ENCODE measurements around the gene PKIG.

PKIG gene

GRCh38 chr20:44644667-44645131 is 62.3 kb downstream of the PKIG start:
- TF ChIP-seq POLR2AphosphoS5 (IDR thresholded peaks at IDR 0.05; ENCODE audit: borderline replicate concordance, low read depth, low read length) (no peak), EZH2 (IDR thresholded peaks at IDR 0.05) (no peak), FOXP2 (optimal IDR thresholded peaks at IDR 0.05; ENCODE audit: control extremely low read depth, extremely low read length, insufficient read depth) (no peak)
- H3K4me3 ChIP-seq: no peak overlapping the region
- no peak overlapping the region for H3K27ac ChIP-seq
- no peaks in the 10 kb centered on the region for H3K9me3 ChIP-seq (ENCODE audit: low read depth, low read length)
- H3K36me3 ChIP-seq (ENCODE audit: insufficient read depth, low read length): peaks cover 4% of the 10 kb centered on the region; the same call in 1 of the 2 replicates
- DNase-seq (ENCODE audit: low read depth, low spot score): no peak
- no peak overlapping the region for H3K9ac ChIP-seq (ENCODE audit: insufficient read length)

GRCh38 chr20:44646023-44646640 is 63.8 kb downstream of the PKIG start:
- TF ChIP-seq POLR2AphosphoS5 (IDR thresholded peaks at IDR 0.05; ENCODE audit: borderline replicate concordance, low read depth, low read length) (no peak), EZH2 (IDR thresholded peaks at IDR 0.05) (no peak), FOXP2 (optimal IDR thresholded peaks at IDR 0.05; ENCODE audit: control extremely low read depth, extremely low read length, insufficient read depth) (no peak)
- DNase-seq (ENCODE audit: low read depth, low spot score): no peak
- no peak overlapping the region for H3K9ac ChIP-seq (ENCODE audit: insufficient read length)
- H3K4me3 ChIP-seq: peak overlapping the region; percentile 21
- no peaks in the 10 kb centered on the region for H3K9me3 ChIP-seq (ENCODE audit: low read depth, low read length)
- H3K27ac ChIP-seq: peak overlapping the region; percentile 48; the same call in 1 of the 2 replicates
- no peaks in the 10 kb centered on the region for H3K36me3 ChIP-seq (ENCODE audit: insufficient read depth, low read length)

- no peak overlapping the region for H3K9ac ChIP-seq (ENCODE audit: insufficient read length)
- peak overlapping the region; percentile 21 for H3K4me3 ChIP-seq
- H3K27ac ChIP-seq: 0 out of 2 replicates have a peak overlapping the region, but pooled peaks have one; percentile 48
- DNase-seq (ENCODE audit: low read depth, low spot score): no peak
- H3K36me3 ChIP-seq (ENCODE audit: insufficient read depth, low read length): no peaks in the 10 kb centered on the region
- no peaks in the 10 kb centered on the region for H3K9me3 ChIP-seq (ENCODE audit: low read depth, low read length)
- TF ChIP-seq EZH2 (IDR thresholded peaks at IDR 0.05) (no peak), FOXP2 (optimal IDR thresholded peaks at IDR 0.05; ENCODE audit: control extremely low read depth, extremely low read length, insufficient read depth) (no peak), POLR2AphosphoS5 (IDR thresholded peaks at IDR 0.05; ENCODE audit: borderline replicate concordance, low read depth, low read length) (no peak)
These were observed 64.4 kb downstream of the PKIG start for GRCh38 chr20:44646641-44647274.

- no peaks in the 10 kb centered on the region for H3K9me3 ChIP-seq (ENCODE audit: low read depth, low read length)
- no peak overlapping the region for H3K9ac ChIP-seq (ENCODE audit: insufficient read length)
- no peak overlapping the region for H3K27ac ChIP-seq
These were observed 65.7 kb downstream of the PKIG start for GRCh38 chr20:44648068-44648467.

GRCh38 chr20:44648579-44648978 is 66.2 kb downstream of the PKIG start:
- no peak overlapping the region for H3K4me3 ChIP-seq
- no peak for TF ChIP-seq EZH2 (IDR thresholded peaks at IDR 0.05)
- TF ChIP-seq FOXP2 (optimal IDR thresholded peaks at IDR 0.05; ENCODE audit: control extremely low read depth, extremely low read length, insufficient read depth): no peak
- no peak for TF ChIP-seq POLR2AphosphoS5 (IDR thresholded peaks at IDR 0.05; ENCODE audit: borderline replicate concordance, low read depth, low read length)
- no peaks in the 10 kb centered on the region for H3K36me3 ChIP-seq (ENCODE audit: insufficient read depth, low read length)
- H3K27ac ChIP-seq: no peak overlapping the region
- DNase-seq (ENCODE audit: low read depth, low spot score): no peak
- no peak overlapping the region for H3K9ac ChIP-seq (ENCODE audit: insufficient read length)
- no peaks in the 10 kb centered on the region for H3K9me3 ChIP-seq (ENCODE audit: low read depth, low read length)

More at GRCh38 chr20:44648068-44648467, 65.7 kb downstream of the PKIG start:
- DNase-seq (ENCODE audit: low read depth, low spot score): no peak
- no peak for TF ChIP-seq FOXP2 (optimal IDR thresholded peaks at IDR 0.05; ENCODE audit: control extremely low read depth, extremely low read length, insufficient read depth)
- no peak overlapping the region for H3K4me3 ChIP-seq
- H3K36me3 ChIP-seq (ENCODE audit: insufficient read depth, low read length): no peaks in the 10 kb centered on the region

- Histone ChIP-seq H3K27ac (no peak overlapping the region), H3K9ac (ENCODE audit: insufficient read length) (no peak overlapping the region), H3K9me3 (ENCODE audit: low read depth, low read length) (no peaks in the 10 kb centered on the region), H3K4me3 (no peak overlapping the region), H3K36me3 (ENCODE audit: insufficient read depth, low read length) (no peaks in the 10 kb centered on the region)
- TF ChIP-seq EZH2 (IDR thresholded peaks at IDR 0.05) (no peak), FOXP2 (optimal IDR thresholded peaks at IDR 0.05; ENCODE audit: control extremely low read depth, extremely low read length, insufficient read depth) (no peak), POLR2AphosphoS5 (IDR thresholded peaks at IDR 0.05; ENCODE audit: borderline replicate concordance, low read depth, low read length) (no peak)
- no peak for DNase-seq (ENCODE audit: low read depth, low spot score)
These were observed 66.7 kb downstream of the PKIG start for GRCh38 chr20:44649126-44649525.

- Histone ChIP-seq H3K27ac (no peak overlapping the region), H3K9me3 (ENCODE audit: low read depth, low read length) (no peaks in the 10 kb centered on the region), H3K4me3 (no peak overlapping the region), H3K36me3 (ENCODE audit: insufficient read depth, low read length) (no peaks in the 10 kb centered on the region), H3K9ac (ENCODE audit: insufficient read length) (no peak overlapping the region)
- TF ChIP-seq POLR2AphosphoS5 (IDR thresholded peaks at IDR 0.05; ENCODE audit: borderline replicate concordance, low read depth, low read length) (no peak), EZH2 (IDR thresholded peaks at IDR 0.05) (no peak), FOXP2 (optimal IDR thresholded peaks at IDR 0.05; ENCODE audit: control extremely low read depth, extremely low read length, insufficient read depth) (no peak)
- DNase-seq (ENCODE audit: low read depth, low spot score): no peak
These were observed 67.6 kb downstream of the PKIG start for GRCh38 chr20:44649976-44650375.

- DNase-seq (ENCODE audit: low read depth, low spot score): no peak
- Histone ChIP-seq H3K27ac (no peak overlapping the region), H3K9me3 (ENCODE audit: low read depth, low read length) (no peaks in the 10 kb centered on the region), H3K36me3 (ENCODE audit: insufficient read depth, low read length) (no peaks in the 10 kb centered on the region), H3K4me3 (peak overlapping the region; percentile 81), H3K9ac (ENCODE audit: insufficient read length) (peak overlapping the region; percentile 77)
- no peak for TF ChIP-seq FOXP2 (optimal IDR thresholded peaks at IDR 0.05; ENCODE audit: control extremely low read depth, extremely low read length, insufficient read depth)
- TF ChIP-seq POLR2AphosphoS5 (IDR thresholded peaks at IDR 0.05; ENCODE audit: borderline replicate concordance, low read depth, low read length): no peak
- TF ChIP-seq EZH2 (IDR thresholded peaks at IDR 0.05): no peak
These were observed 68.5 kb downstream of the PKIG start for GRCh38 chr20:44650771-44651433.
